ENCODE data around the gene CCDC190. TPM values are rescaled to one million over a fixed set of nuclear protein-coding genes. Genes with fewer than 3 reads are reported as not detected.
"Not testable (repeated sequence)": the region's sequence is repeated elsewhere in the genome, so short reads cannot be mapped to it uniquely, and the experiment has no call there.

CCDC190 gene
- total RNA-seq, 4 donors from 2014 or later = 0.07 to 0.76 TPM; not detected in 2

DNA sequence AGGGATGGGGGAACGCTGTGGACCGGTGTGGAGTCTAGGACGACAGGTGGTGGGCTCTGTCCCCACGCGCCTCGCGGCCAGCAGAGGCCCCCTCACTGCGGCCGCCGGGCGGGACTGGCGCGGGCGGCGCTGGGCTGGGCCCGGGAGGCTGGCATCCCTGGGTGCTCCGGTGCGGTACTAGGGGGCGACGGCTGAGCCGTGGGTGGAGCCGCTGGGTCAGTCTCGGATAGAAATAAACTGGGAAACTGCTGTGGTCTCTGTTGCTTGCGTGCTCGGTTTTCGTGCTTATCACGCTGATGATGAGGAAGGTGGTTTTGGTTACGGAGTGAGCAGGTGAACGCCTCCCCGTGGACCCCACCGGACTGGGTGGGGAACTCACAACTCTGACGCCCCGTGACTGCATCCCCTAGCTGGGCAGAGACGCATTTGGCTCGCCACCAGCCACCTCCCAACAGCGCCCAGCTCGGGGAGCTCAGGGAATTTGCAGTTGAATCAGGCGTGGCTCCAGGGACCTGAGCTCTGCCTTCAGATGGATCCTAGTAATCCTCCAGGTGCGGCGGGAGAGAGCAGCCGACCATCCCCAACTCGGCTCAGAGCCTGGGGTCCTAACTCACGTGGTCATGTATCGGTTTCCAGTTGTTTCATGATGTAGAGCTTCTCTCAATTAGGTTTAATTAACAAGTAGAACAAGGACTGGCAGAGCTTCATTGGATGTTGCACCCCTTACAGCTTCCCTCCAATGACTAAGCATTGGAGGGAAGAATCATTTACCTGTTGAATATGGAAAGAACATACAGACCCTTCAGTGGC, 38.4 kb downstream of the CCDC190 start:
- no peak for TF ChIP-seq POLR2A (IDR thresholded peaks at IDR 0.05)
- TF ChIP-seq, protein P1, sequence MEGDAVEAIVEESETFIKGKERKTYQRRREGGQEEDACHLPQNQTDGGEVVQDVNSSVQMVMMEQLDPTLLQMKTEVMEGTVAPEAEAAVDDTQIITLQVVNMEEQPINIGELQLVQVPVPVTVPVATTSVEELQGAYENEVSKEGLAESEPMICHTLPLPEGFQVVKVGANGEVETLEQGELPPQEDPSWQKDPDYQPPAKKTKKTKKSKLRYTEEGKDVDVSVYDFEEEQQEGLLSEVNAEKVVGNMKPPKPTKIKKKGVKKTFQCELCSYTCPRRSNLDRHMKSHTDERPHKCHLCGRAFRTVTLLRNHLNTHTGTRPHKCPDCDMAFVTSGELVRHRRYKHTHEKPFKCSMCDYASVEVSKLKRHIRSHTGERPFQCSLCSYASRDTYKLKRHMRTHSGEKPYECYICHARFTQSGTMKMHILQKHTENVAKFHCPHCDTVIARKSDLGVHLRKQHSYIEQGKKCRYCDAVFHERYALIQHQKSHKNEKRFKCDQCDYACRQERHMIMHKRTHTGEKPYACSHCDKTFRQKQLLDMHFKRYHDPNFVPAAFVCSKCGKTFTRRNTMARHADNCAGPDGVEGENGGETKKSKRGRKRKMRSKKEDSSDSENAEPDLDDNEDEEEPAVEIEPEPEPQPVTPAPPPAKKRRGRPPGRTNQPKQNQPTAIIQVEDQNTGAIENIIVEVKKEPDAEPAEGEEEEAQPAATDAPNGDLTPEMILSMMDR (IDR thresholded peaks at IDR 0.05) = no peak
- Histone ChIP-seq H3K9me3 (no peaks in the 10 kb centered on the region), H3K27ac (no peak overlapping the region), H3K4me3 (peak overlapping the region in 1 of 2 donors; percentile 24), H3K4me1 (no peaks in the 10 kb centered on the region), H3K36me3 (no peaks in the 10 kb centered on the region), H3K27me3 (no peaks in the 10 kb centered on the region)
- intact Hi-C loops (cut with DNase I; ENCODE audit: low total_unique reads) = no loop called here
- no peak for DNase-seq

DNA sequence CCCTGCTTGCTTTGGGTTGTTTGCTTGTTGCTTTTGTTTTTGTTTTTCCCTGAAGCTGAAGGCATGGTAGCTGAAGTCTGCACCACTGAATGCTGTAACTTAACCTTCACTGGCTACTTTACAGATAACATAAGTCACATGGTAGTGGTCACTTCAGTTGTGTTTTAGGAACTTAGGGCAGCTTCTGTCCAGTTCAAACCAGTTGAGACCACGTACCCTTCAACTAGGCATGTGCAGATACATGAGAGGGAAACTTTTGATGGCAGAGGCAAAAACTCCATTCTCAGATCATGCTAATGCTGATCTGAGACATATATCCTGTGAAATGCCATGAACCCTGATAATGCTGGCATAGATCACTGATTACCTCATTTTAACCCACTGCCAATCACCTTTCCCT, 42.3 kb downstream of the CCDC190 start:
- DNase-seq; H3K4me1 ChIP-seq; intact Hi-C loops (cut with DNase I; ENCODE audit: low total_unique reads); H3K9me3 ChIP-seq; H3K36me3 ChIP-seq; H3K4me3 ChIP-seq; H3K27me3 ChIP-seq; H3K27ac ChIP-seq: not testable (repeated sequence)

DNA sequence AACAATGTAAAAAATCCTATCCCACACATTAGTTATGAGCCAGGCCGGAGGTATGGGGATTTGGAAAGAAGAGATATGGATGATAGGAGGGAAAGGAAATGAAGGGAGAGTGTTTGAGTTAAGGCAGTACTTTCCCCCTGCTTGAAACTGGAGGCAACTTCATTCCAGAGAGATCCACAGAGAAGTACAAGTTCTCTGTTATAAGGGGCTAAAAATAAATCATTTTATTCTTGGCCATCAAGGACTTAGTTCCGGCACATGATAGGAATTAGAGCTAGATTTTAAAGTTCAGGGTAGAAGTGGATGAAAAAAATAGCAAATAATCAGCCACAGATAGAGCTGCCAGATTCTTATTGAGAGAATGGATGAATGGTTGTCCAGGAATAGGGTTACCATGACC, 42.8 kb downstream of the CCDC190 start:
- DNase-seq; H3K27ac ChIP-seq; intact Hi-C loops (cut with DNase I; ENCODE audit: low total_unique reads); H3K4me3 ChIP-seq; H3K27me3 ChIP-seq; H3K36me3 ChIP-seq; H3K4me1 ChIP-seq; H3K9me3 ChIP-seq: not testable (repeated sequence)

DNA sequence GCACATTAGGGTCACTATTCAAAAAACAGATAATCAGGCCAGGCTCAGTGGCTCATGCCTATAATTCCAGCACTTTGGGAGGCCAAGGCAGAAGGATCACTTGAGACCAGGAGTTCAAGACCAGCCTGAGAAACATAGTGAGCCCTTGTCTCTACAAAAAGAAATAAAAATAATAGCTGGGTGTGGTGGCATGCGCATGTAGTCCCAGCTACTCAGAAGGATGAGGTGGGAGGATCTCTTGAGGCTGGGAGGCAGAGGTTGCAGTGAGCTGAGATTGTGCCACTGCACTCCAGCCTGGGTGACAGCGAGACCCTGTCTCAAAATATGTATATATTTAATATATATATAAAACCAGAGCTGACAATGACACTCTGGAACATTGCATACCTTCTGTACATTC, 48.6 kb downstream of the CCDC190 start:
- H3K27me3 ChIP-seq; H3K4me3 ChIP-seq; H3K9me3 ChIP-seq; H3K36me3 ChIP-seq; intact Hi-C loops (cut with DNase I; ENCODE audit: low total_unique reads); H3K4me1 ChIP-seq; H3K27ac ChIP-seq; DNase-seq: not testable (repeated sequence)

DNA sequence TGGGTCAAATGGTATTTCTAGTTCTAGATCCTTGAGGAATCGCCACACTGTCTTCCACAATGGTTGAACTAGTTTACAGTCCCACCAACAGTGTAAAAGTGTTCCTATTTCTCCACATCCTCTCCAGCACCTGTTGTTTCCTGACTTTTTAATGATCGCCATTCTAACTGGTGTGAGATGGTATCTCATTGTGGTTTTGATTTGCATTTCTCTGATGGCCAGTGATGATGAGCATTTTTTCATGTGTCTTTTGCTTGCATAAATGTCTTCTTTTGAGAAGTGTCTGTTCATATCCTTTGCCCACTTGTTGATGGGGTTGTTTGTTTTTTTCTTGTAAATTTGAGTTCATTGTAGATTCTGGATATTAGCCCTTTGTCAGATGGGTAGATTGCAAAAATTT, 53.5 kb downstream of the CCDC190 start:
- H3K36me3 ChIP-seq; intact Hi-C loops (cut with DNase I; ENCODE audit: low total_unique reads); H3K27me3 ChIP-seq; DNase-seq; H3K27ac ChIP-seq; H3K9me3 ChIP-seq; H3K4me1 ChIP-seq; H3K4me3 ChIP-seq: not testable (repeated sequence)

Other genes with a start within 250 kb of the CCDC190 start
- 100 to 1,000 TPM in 1 of 4 donors, 10 to 100 TPM in 3; 40.0 to 134 (median 74.7) TPM for gene DDR2, start 228.7 kb downstream of the CCDC190 start, total RNA-seq
- gene HSD17B7, start 70.5 kb downstream of the CCDC190 start, total RNA-seq = 10 to 100 TPM in 2 of 4 donors, 1 to 10 TPM in 2; 3.1 to 24.7 (median 10.3) TPM
- 10 to 100 TPM in 1 of 4 donors, 1 to 10 TPM in 1, under 1 TPM in 1, not detected in 1; 0.26 to 37.7 (median 1.3) TPM for gene RGS4, start 208.2 kb upstream of the CCDC190 start, total RNA-seq